ENCODE measurements around the gene ITGAV.

- TF ChIP-seq, protein P1, sequence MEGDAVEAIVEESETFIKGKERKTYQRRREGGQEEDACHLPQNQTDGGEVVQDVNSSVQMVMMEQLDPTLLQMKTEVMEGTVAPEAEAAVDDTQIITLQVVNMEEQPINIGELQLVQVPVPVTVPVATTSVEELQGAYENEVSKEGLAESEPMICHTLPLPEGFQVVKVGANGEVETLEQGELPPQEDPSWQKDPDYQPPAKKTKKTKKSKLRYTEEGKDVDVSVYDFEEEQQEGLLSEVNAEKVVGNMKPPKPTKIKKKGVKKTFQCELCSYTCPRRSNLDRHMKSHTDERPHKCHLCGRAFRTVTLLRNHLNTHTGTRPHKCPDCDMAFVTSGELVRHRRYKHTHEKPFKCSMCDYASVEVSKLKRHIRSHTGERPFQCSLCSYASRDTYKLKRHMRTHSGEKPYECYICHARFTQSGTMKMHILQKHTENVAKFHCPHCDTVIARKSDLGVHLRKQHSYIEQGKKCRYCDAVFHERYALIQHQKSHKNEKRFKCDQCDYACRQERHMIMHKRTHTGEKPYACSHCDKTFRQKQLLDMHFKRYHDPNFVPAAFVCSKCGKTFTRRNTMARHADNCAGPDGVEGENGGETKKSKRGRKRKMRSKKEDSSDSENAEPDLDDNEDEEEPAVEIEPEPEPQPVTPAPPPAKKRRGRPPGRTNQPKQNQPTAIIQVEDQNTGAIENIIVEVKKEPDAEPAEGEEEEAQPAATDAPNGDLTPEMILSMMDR (IDR thresholded peaks at IDR 0.05; ENCODE audit: poor library complexity) = no peak
- TF ChIP-seq EZH2phosphoT487 (IDR thresholded peaks at IDR 0.05; ENCODE audit: low read depth, severe bottlenecking, unreplicated experiment) = no peak
- TF ChIP-seq EZH2 (IDR thresholded peaks at IDR 0.05; ENCODE audit: borderline replicate concordance) = no peak
Observed at GRCh38 chr2:186669146-186669545, 79.3 kb downstream of the ITGAV start.

Data from hepatocyte (in vitro differentiated cells).